Ammon's horn (tissue), 1 donor: ENCODE data around the gene MARK3.

Source experiments
- DNase-seq: peaks from one replicate; pipeline ENCODE4 v3.0.0-alpha.2; 2016; ENCODE audit warnings: low spot score

Gene MARK3

GRCh38 chr14:103550451-103551337, 165.5 kb downstream of the MARK3 start:
- DNase-seq: no peak

GRCh38 chr14:103551338-103551762, 166.1 kb downstream of the MARK3 start:
- DNase-seq: peak; percentile 74

- DNase-seq: no peak
These were observed 167.0 kb downstream of the MARK3 start for GRCh38 chr14:103552011-103552845.

- no peak for DNase-seq
These were observed 167.6 kb downstream of the MARK3 start for GRCh38 chr14:103552846-103553210.
